Measurements from ENCODE around the gene LY86.

GRCh38 chr6:6586671-6587526 is 1.6 kb upstream of the LY86 start:
- no peak for TF ChIP-seq CTCF (IDR thresholded peaks at IDR 0.05)
- no peak for TF ChIP-seq EZH2 (IDR thresholded peaks at IDR 0.05; ENCODE audit: borderline replicate concordance, insufficient read depth, low read depth, low read length, poor library complexity, severe bottlenecking)

Measured in B cell (primary cell).